WTC11 (cell line): Measurements from ENCODE around the gene TMEM258. TPM values are rescaled to one million over a fixed set of nuclear protein-coding genes. Genes with fewer than 3 reads are reported as not detected.

Experiments used
- ATAC-seq: fragments of 200-7000 bp; cut with Tn5 transposase; 2 replicates; pipeline ENCODE4 v1.10.0; 2021; ENCODE audit warnings: mild to moderate bottlenecking, moderate library complexity
- CTCF ChIA-PET: fragments of 300-600 bp; sonication (Branson Sonifier 250); formaldehyde crosslinking; loops from one replicate; lab custom pipeline; 2021; ENCODE audit warnings: antibody characterized with exemption; lab: Charles Lee
- POLR2A ChIA-PET: fragments of 350-600 bp; sonication (Branson Sonifier 250); formaldehyde crosslinking; loops from one replicate; lab custom pipeline; 2021; ENCODE audit warnings: antibody characterized with exemption; lab: Charles Lee
- DNase-seq: peaks from one replicate; pipeline ENCODE4 v3.0.0; 2021; ENCODE audit warnings: low spot score
- H3K27ac Mint-ChIP-seq: 2 replicates; pipeline ENCODE4 v1.8.0; 2021; ENCODE audit warnings: mixed read lengths
- H3K27me3 Mint-ChIP-seq: 2 replicates; pipeline ENCODE4 v1.8.0; 2021; ENCODE audit warnings: low read depth, mild to moderate bottlenecking, moderate library complexity, mixed read lengths
- H3K36me3 Mint-ChIP-seq: 2 replicates; pipeline ENCODE4 v1.8.0; 2021; ENCODE audit warnings: mixed read lengths
- H3K4me1 Mint-ChIP-seq: 2 replicates; pipeline ENCODE4 v1.8.0; 2022; ENCODE audit warnings: mixed read lengths
- H3K4me3 Mint-ChIP-seq: 2 replicates; pipeline ENCODE4 v1.8.0; 2021; ENCODE audit warnings: mild to moderate bottlenecking, moderate library complexity, mixed read lengths
- H3K9me3 Mint-ChIP-seq: 2 replicates; pipeline ENCODE4 v1.8.0; 2021; ENCODE audit warnings: mixed read lengths
- ELF4 ChIP-seq: sonication (generic); formaldehyde crosslinking; IDR thresholded peaks from 2 replicates; pipeline ENCODE4 v1.8.1; 2022; ENCODE audit warnings: low read depth, mild to moderate bottlenecking, moderate library complexity, missing genetic modification reagents
- FOXJ3 ChIP-seq: sonication (generic); formaldehyde crosslinking; IDR thresholded peaks from 2 replicates; pipeline ENCODE4 v1.9.0; 2021; ENCODE audit warnings: missing genetic modification reagents, mild to moderate bottlenecking, borderline replicate concordance
- FOXP1 ChIP-seq: sonication (generic); formaldehyde crosslinking; IDR thresholded peaks from 2 replicates; pipeline ENCODE4 v1.8.0; 2022; ENCODE audit warnings: missing genetic modification reagents, mild to moderate bottlenecking, moderate library complexity, borderline replicate concordance
- GABPB1 ChIP-seq: sonication (generic); formaldehyde crosslinking; IDR thresholded peaks from 2 replicates; pipeline ENCODE4 v1.8.1; 2023; ENCODE audit warnings: mild to moderate bottlenecking, missing genetic modification reagents
- JAZF1 ChIP-seq: fragments of 250-450 bp; sonication (Bioruptor Pico); IDR thresholded peaks from 2 replicates; pipeline ENCODE4 v1.9.0; 2021; ENCODE audit warnings: moderate library complexity, mild to moderate bottlenecking, inconsistent platforms
- KAT7 ChIP-seq: sonication (generic); formaldehyde crosslinking; IDR thresholded peaks from 2 replicates; pipeline ENCODE4 v1.8.1; 2023; ENCODE audit warnings: missing genetic modification reagents, mild to moderate bottlenecking, borderline replicate concordance
- NFYB ChIP-seq: sonication (generic); formaldehyde crosslinking; conservative IDR thresholded peaks from 2 replicates; pipeline ENCODE4 v1.8.0; 2022; ENCODE audit warnings: low read depth, missing genetic modification reagents
- NR1H2 ChIP-seq: sonication (generic); formaldehyde crosslinking; IDR thresholded peaks from 2 replicates; pipeline ENCODE4 v1.9.0; 2021; ENCODE audit warnings: mild to moderate bottlenecking, moderate library complexity, missing genetic modification reagents
- PRDM15 ChIP-seq: sonication (generic); formaldehyde crosslinking; IDR thresholded peaks from 2 replicates; pipeline ENCODE4 v1.8.0; 2022; ENCODE audit warnings: missing genetic modification reagents
- RELA ChIP-seq: sonication (generic); formaldehyde crosslinking; IDR thresholded peaks from 2 replicates; pipeline ENCODE4 v1.8.1; 2022; ENCODE audit warnings: missing genetic modification reagents, mild to moderate bottlenecking, borderline replicate concordance
- SMAD3 ChIP-seq: sonication (generic); formaldehyde crosslinking; IDR thresholded peaks from 2 replicates; pipeline ENCODE4 v1.8.0; 2022; ENCODE audit warnings: missing genetic modification reagents, mild to moderate bottlenecking, borderline replicate concordance
- TEAD1 ChIP-seq: sonication (generic); formaldehyde crosslinking; IDR thresholded peaks from 2 replicates; pipeline ENCODE4 v1.8.0; 2022; ENCODE audit warnings: mild to moderate bottlenecking, missing genetic modification reagents
- TP53 ChIP-seq: sonication (generic); formaldehyde crosslinking; IDR thresholded peaks from 2 replicates; pipeline ENCODE4 v1.8.1; 2023; ENCODE audit warnings: mild to moderate bottlenecking, missing genetic modification reagents
- ZNF396 ChIP-seq: fragments of 250-450 bp; sonication (Bioruptor Pico); IDR thresholded peaks from 2 replicates; pipeline ENCODE4 v1.8.0; 2021; ENCODE audit warnings: mild to moderate bottlenecking, moderate library complexity, borderline replicate concordance
- total RNA-seq: library from RNA; stranded (reverse); gene quantifications from 3 replicates; pipeline ENCODE4 v1.2.3, GENCODE V29; 2021
- TF ChIP-seq, protein P1 (sequence below): sonication (generic); formaldehyde crosslinking; IDR thresholded peaks from 2 replicates; pipeline ENCODE4 v1.8.0; 2022; ENCODE audit warnings: mild to moderate bottlenecking, missing genetic modification reagents
- TF ChIP-seq, protein P2 (sequence below): sonication (generic); formaldehyde crosslinking; IDR thresholded peaks from 2 replicates; pipeline ENCODE4 v1.8.0; 2022; ENCODE audit warnings: mild to moderate bottlenecking, missing genetic modification reagents
- TF ChIP-seq, protein P3 (sequence below): sonication (generic); formaldehyde crosslinking; IDR thresholded peaks from 2 replicates; pipeline ENCODE4 v1.8.1; 2023; ENCODE audit warnings: mild to moderate bottlenecking, missing genetic modification reagents, borderline replicate concordance

Gene TMEM258
- total RNA-seq, 1 experiment from 2014 or later: 175 TPM

DNA sequence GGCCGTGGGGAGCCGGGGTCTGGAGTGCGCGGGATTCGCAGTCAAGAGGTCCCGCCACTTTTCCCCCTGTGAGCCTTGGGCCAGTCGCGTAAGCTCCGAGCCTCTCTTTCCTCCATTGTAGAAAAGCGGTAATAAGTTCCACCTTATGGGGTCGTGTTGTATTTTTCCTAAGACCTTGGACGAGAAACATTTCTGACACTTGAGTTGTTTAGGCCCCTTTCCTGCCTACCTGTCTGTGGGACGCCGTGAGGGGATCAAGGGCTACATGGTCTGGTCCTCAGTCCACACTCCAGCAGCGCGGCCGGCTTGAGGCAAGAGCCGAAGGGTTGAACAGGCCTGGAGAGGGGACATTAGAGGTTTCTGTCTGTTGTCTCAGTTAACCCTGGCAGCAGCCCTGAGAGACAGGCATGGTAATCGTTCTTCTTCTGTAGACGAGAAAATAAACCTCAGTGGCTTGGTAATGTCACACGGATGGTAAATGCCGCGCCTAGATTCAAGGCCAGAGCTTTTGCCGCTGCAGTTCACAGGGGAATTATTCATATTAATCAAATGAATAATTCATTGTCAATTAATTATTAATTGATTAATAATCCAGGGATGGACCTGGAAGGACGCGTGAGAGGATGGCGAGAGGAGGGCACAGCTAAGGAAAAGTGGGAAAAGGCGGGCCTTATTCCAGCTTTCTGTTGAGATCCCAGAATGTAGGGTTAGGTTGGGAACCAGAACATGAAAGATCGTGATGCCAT lies 857 bp upstream of the TMEM258 start:
- H3K9me3 Mint-ChIP-seq: no peaks in the 10 kb centered on the region
- H3K4me3 Mint-ChIP-seq: peak overlapping the region; percentile 94
- peaks cover 21% of the 10 kb centered on the region for H3K4me1 Mint-ChIP-seq
- DNase-seq (no peak), ATAC-seq (peak; percentile 6)
- POLR2A ChIA-PET: interaction anchor here (0.8 to 2.3 kb wide), 4 partner anchors 9 to 41 kb away, joined by 3 to 18 read pairs (median 4); partner anchors contain the start of gene FADS1
- CTCF ChIA-PET: interaction anchor here (0.6 to 7.1 kb wide), 11 partner anchors 10 to 314 kb away, joined by 3 to 175 read pairs (median 4); no protein-coding TSS in a partner anchor
- peak overlapping the region; percentile 96 for H3K27ac Mint-ChIP-seq
- no peaks in the 10 kb centered on the region for H3K27me3 Mint-ChIP-seq
- TF ChIP-seq TEAD1: 0 out of 2 replicates have a peak, but pooled peaks have one; percentile 49
- TF ChIP-seq RELA: 0 out of 2 replicates have a peak, but pooled peaks have one; percentile 48
- TF ChIP-seq, protein P1, sequence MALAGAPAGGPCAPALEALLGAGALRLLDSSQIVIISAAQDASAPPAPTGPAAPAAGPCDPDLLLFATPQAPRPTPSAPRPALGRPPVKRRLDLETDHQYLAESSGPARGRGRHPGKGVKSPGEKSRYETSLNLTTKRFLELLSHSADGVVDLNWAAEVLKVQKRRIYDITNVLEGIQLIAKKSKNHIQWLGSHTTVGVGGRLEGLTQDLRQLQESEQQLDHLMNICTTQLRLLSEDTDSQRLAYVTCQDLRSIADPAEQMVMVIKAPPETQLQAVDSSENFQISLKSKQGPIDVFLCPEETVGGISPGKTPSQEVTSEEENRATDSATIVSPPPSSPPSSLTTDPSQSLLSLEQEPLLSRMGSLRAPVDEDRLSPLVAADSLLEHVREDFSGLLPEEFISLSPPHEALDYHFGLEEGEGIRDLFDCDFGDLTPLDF: 0 out of 2 replicates have a peak, but pooled peaks have one; percentile 22
- TF ChIP-seq NR1H2 (CRISPR knock-in tag): no peak
- TF ChIP-seq FOXJ3 (CRISPR knock-in tag): no peak
- TF ChIP-seq, protein P2, sequence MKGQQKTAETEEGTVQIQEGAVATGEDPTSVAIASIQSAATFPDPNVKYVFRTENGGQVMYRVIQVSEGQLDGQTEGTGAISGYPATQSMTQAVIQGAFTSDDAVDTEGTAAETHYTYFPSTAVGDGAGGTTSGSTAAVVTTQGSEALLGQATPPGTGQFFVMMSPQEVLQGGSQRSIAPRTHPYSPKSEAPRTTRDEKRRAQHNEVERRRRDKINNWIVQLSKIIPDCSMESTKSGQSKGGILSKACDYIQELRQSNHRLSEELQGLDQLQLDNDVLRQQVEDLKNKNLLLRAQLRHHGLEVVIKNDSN (CRISPR knock-in tag): no peak
- peaks cover 39% of the 10 kb centered on the region for H3K36me3 Mint-ChIP-seq

DNA sequence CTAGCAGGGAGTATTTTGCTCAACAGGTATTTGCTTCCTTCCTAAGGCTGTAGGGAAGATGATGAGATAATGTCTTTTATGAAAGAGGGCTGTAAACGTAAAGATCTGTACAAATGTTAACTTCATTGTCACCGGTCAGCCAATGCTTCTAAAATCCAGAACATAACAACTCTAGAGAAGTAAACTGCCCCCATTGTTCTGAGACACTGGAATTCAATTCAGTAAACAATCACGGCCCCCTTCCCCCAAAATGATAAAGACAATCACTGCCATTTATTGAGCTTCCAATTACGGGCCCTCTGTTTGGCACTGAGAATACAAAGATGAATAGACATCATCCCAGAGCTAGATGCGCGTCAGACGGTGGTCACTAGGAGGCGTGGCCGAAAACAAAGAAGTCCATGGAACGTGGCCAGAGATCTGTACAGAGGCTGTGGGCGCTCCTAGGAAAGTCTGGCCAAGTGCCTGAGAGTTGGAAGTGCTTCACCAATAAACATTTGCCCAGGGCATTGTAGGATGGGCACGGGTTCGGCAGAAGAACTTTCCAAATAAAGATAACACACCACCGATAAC lies 576 bp downstream of the TMEM258 start:
- Mint-ChIP-seq H3K36me3 (peaks cover 42% of the 10 kb centered on the region), H3K4me3 (peak overlapping the region; percentile 94), H3K27ac (peak overlapping the region; percentile 100), H3K27me3 (no peaks in the 10 kb centered on the region; the same call in 1 of the 2 replicates), H3K9me3 (no peaks in the 10 kb centered on the region), H3K4me1 (peaks cover 15% of the 10 kb centered on the region)
- ATAC-seq (peak; percentile 27), DNase-seq (peak; percentile 35)
- TF ChIP-seq SMAD3 (CRISPR knock-in tag) (no peak), JAZF1 (CRISPR knock-in tag) (no peak), ELF4 (no peak), NFYB (no peak), ZNF396 (CRISPR knock-in tag) (no peak), KAT7 (no peak), GABPB1 (no peak), FOXP1 (no peak), TP53 (CRISPR knock-in tag) (no peak), PRDM15 (no peak)
- TF ChIP-seq, protein P3, sequence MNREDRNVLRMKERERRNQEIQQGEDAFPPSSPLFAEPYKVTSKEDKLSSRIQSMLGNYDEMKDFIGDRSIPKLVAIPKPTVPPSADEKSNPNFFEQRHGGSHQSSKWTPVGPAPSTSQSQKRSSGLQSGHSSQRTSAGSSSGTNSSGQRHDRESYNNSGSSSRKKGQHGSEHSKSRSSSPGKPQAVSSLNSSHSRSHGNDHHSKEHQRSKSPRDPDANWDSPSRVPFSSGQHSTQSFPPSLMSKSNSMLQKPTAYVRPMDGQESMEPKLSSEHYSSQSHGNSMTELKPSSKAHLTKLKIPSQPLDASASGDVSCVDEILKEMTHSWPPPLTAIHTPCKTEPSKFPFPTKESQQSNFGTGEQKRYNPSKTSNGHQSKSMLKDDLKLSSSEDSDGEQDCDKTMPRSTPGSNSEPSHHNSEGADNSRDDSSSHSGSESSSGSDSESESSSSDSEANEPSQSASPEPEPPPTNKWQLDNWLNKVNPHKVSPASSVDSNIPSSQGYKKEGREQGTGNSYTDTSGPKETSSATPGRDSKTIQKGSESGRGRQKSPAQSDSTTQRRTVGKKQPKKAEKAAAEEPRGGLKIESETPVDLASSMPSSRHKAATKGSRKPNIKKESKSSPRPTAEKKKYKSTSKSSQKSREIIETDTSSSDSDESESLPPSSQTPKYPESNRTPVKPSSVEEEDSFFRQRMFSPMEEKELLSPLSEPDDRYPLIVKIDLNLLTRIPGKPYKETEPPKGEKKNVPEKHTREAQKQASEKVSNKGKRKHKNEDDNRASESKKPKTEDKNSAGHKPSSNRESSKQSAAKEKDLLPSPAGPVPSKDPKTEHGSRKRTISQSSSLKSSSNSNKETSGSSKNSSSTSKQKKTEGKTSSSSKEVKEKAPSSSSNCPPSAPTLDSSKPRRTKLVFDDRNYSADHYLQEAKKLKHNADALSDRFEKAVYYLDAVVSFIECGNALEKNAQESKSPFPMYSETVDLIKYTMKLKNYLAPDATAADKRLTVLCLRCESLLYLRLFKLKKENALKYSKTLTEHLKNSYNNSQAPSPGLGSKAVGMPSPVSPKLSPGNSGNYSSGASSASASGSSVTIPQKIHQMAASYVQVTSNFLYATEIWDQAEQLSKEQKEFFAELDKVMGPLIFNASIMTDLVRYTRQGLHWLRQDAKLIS (CRISPR knock-in tag): no peak
- ChIA-PET POLR2A (interaction anchor here (0.7 to 1.9 kb wide), 3 partner anchors 10 to 37 kb away, joined by 3 to 5 read pairs (median 4); no protein-coding TSS in a partner anchor), CTCF (interaction anchor here (0.6 to 7.1 kb wide), 7 partner anchors 9 to 316 kb away, joined by 3 to 175 read pairs (median 7); no protein-coding TSS in a partner anchor)
